Measurements from ENCODE around the gene C1orf53.

The C1orf53 gene

DNA sequence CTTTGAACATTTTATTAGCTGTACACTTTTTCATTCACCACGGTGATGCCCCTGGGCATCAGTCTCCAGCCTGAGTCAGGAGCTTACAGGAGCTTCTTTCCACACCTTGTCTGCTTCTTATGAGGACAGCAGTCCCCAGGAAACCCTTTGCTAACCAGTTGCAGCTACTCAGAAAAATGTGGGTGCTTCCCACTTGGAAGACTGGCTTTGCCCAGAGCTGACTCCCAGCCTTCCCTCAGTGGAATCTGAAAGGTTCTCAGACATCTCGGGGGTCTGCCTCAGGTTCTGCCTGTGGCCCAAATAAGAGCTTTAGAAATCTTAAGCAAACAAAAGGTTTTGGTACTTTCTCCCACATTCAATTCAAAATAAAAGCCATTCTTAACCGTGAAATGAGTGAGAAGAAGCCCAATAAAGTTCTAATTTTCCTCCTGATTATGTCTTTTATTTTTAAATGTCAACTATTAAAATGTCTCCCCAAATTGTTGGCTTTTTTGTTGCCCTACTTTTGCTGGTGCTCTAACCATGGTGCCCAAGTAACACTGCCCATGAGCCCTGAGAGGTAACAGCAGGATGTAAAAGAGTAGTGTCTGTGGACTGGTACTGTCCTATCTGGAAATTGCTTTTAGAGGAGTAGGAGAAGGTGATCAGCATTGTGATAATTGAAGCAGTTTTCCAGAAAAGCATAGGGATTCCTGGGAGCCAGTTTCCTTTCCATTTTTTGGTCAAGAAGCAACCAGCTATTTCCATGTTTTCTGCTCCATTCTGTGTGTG, 5.6 kb downstream of the C1orf53 start:
- DNase-seq (ENCODE audit: low read depth, low spot score): no peak

GRCh38 chr1:197908716-197909220, 6.3 kb downstream of the C1orf53 start:
- peak; percentile 55 for DNase-seq (ENCODE audit: low read depth, low spot score)

GRCh38 chr1:197909384-197909783, 7.0 kb downstream of the C1orf53 start:
- DNase-seq (ENCODE audit: low read depth, low spot score): no peak

GRCh38 chr1:197910120-197910991, 7.9 kb downstream of the C1orf53 start:
- DNase-seq (ENCODE audit: low read depth, low spot score): no peak

GRCh38 chr1:197911111-197911856, 8.9 kb downstream of the C1orf53 start:
- DNase-seq (ENCODE audit: low read depth, low spot score): peak; percentile 60

DNA sequence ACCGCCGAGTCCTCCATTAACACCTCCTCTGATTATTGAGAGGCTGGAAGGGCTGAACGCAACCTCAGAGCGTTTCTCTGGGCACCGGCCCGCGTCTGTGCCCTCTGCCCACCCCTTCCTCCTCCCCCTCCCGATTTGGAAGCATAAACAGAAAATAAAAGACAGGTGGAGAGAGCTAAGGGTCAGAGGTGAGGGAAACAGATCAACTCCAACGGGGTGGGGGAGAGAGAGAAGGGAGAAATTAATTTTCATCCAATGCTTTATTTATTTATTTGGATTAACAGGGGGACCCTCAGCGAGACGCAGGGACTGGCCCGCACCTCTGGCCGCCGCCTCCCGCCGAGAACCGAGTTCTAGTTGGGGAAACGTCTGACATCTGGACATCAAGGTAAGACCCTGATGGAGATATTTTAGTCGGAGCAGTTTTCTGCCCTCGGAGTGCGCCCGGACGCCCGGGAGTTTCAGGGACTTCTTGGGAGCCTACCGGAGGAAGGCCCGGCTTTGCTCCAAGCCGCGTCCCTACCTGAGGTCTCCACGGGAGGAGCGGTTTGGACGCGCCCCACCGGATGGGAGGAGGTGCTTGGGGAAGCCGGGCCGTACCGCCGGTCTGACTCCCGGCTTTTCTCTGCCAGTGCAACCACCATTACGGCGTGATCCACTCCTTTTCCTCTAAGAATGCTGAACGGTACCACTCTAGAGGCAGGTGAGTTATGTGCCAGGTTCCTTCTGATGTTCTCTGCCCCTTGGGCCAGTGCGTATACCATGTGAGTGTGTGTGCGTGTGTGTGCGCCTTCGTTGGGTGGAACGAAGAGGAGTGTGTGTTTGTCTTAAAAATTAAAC, 9.6 kb downstream of the C1orf53 start:
- DNase-seq (ENCODE audit: low read depth, low spot score): peak; percentile 34

DNA sequence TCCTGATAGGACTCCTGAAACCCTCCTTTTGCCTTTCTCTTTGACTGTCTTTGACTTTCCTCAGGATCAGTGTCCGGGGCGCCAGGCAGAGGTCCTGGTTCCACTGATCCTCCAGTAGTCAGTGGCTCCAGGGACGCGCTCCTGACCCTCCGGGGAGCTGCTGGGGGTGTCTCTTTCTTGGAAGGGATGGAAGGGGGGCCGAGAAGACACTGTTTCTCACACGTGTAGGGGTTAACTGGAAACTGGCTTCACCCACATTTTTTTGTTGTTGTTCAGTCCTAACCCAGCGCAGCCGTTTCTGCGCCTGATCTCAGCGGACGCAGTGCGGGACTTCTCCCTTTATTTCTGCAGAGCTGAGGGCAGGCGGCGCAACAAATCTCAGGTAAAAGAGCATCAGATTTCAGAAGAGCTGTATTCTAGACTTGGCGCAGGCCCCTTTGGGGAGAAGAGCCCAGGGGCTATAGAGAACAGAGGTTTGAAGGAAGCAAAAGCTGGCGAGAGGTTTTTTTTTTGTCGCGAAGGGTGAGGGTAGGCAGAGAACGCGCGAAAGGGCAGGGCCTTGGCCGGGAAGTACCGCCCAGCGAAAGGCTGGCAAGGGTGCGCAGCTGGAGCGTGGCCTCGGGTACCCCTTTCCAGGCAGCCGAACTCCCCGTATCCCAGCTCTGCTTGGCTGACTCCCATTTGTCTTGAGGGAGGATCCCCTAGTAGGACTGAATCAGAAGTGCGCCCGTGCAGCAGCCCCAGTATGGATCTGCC, 10.5 kb downstream of the C1orf53 start:
- DNase-seq (ENCODE audit: low read depth, low spot score): peak; percentile 35

DNA sequence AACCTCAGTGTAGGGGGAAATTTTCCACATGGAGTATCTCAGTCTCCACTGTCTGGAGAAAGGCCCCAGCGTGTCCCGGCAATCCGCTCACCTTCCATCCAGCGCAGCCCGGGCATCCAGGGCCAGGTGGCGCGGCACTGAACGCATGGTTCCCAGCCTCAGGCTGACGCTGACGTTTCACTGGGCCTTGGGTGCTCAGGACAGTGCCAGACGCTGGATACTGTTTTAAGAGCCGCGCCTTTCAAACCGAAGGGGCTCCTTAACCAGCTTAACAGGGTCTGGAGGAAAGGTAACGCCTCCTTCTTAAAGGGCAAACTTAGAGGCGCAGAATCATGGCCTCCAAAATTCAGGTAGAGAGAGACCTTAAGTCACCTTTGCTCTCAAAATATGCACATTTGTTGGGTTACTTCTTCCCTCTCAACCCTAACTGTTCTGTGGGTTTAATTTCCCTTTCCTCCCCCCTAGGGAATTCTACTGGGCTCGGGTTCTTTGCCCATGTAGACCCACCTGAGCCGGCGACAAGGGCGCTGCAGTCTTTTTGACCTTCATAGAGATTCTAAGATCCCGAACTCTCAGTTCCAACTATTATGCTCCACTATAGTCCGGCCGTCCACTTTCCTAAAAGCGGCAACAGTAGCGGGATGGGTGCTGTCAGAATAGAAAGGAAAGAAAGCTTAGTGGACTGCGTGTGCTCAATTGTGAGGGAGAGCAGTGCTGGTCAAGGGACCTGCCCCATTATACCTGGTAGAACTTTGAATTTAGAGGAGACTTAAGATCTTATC, 11.3 kb downstream of the C1orf53 start:
- DNase-seq (ENCODE audit: low read depth, low spot score): peak; percentile 26

- no peak for DNase-seq (ENCODE audit: low read depth, low spot score)
Observed at GRCh38 chr1:197914510-197914909, 12.1 kb downstream of the C1orf53 start.

GRCh38 chr1:197915260-197915861, 12.9 kb downstream of the C1orf53 start:
- DNase-seq (ENCODE audit: low read depth, low spot score): peak; percentile 67

DNA sequence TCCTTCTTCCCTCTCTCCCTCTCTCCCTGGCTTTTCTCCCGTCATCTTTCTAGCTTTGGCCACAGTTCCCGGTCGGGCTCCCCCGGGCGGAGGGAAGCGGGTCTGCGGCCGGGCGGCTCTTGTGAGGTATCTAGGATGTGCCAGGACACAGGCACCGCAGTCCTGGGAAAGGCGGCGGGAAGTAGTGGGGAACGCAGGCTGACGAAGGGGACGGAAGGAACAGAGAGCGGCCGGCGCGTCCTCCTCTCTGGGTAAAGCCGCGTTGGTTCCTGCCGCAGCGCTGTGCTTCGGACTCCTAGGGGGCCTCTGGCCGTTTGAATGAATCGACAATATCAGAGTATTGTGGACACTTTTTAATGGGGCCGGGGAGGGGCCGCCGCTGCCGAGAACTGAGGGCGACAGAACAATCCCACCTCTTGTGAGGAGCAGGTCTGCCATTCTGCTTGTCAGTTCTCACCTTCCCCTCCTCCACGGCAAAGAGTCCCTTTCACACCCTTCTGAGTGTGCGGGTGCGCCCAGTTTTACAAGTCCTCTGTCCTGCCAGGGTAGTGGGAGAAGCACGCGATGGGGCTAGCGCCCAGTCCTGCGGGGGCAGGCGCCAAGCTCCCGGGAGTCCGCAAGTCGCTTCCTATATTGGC, 13.6 kb downstream of the C1orf53 start:
- peak; percentile 91 for DNase-seq (ENCODE audit: low read depth, low spot score)

DNA sequence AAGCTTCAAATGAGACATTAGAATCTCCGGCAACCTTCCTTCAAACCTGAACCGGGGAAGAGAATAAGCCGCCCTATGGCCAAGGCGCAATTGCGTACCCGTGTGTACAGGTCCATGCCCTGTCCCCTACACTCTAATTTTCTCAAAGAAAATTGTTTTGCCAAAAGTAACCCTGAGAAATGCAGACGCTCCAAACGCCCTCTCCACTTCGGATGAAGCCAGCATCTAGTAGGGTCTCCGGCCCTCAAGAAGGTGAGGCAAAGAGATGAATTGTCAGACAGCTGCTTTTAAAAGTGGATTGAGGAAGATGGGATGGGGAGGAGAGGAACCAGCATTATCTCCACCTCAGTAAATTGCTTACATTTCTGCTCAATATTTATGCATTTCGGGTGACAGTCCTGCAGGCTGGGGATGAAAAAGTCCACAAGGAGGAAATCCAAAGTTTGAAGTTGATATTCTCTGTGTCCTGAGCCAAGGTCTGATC, 14.1 kb downstream of the C1orf53 start:
- DNase-seq (ENCODE audit: low read depth, low spot score): no peak

GRCh38 chr1:197917805-197918651, 15.6 kb downstream of the C1orf53 start:
- peak; percentile 57 for DNase-seq (ENCODE audit: low read depth, low spot score)

GRCh38 chr1:197918807-197919345, 16.4 kb downstream of the C1orf53 start:
- DNase-seq (ENCODE audit: low read depth, low spot score): no peak

DNA sequence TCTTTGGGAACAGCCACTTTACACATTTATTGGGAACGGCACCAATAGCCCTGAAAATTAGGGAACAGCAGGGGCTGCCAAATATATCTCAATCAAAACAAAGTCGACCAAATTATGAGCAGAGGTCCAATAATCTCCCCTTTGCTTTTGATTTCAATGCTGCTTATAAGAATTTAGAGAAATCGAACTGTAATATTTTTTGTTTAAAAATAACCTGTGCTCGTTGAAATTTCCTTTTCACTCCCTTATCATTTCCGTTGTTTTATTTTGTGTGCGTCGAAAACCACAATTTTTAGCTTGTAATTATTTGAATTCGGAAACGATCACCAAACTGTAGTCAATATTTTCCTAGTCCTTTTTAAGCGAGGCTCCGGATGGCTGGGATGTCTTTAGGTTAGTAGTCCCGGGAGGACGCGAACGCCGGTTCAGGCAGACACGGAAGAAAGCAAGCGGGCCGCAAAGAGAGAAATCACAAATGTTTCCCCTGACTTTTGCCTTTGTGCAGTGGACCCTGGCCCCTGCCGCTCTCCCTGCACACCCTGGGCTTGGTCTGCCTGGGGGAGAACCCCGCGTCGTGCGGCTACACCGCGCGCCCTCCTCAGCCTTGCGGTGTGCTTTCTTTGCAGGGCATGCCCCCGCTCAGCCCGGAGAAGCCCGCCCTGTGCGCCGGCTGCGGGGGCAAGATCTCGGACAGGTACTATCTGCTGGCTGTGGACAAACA, 17.1 kb downstream of the C1orf53 start:
- DNase-seq (ENCODE audit: low read depth, low spot score): peak; percentile 48

DNA sequence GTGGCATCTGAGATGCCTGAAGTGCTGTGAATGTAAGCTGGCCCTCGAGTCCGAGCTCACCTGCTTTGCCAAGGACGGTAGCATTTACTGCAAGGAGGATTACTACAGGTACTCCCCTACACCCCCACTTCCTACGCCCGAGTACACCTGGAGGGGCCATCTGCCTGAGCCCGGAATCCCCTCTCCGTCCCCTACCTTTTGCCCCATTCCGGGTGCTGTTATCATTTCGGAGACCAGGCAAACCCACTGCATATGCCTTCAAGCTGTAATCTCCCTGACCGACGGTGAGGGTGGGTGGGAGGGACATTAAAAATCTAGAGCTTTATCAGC, 17.6 kb downstream of the C1orf53 start:
- DNase-seq (ENCODE audit: low read depth, low spot score): no peak
